ENCODE results near the gene ACSL6. TPM values are rescaled to one million over a fixed set of nuclear protein-coding genes. Genes with fewer than 3 reads are reported as not detected.

ACSL6 gene
- total and polyA plus RNA-seq, 10 of the 15 experiments (the other 5 are each of a cell fraction or from before 2014, with no cell fraction given): 0.06 to 0.53 TPM; not detected in 8

GRCh38 chr5:132008961-132009680 lies 2.3 kb downstream of the ACSL6 start:
- 29% methylated on average over 5 of the region's 5 CpGs for WGBS (ENCODE audit: insufficient coverage, insufficient replicate concordance, low lambda C conversion rate, missing lambda C conversion rate)
- Histone ChIP-seq H3K4me2 (ENCODE audit: control insufficient read depth, insufficient read depth) (no peak overlapping the region), H4K20me1 (ENCODE audit: control insufficient read depth, insufficient read depth) (no peaks in the 10 kb centered on the region), H3K79me2 (ENCODE audit: control insufficient read depth, insufficient read depth, low read length) (no peaks in the 10 kb centered on the region), H3K4me1 (ENCODE audit: control insufficient read depth, insufficient read depth, low read length) (no peaks in the 10 kb centered on the region; the same call in 1 of the 2 replicates), H3K9me3 (replicated peaks; ENCODE audit: control insufficient read depth, insufficient read depth, low read length) (no peaks in the 10 kb centered on the region), H3K4me3 (no peak overlapping the region), H3K9ac (ENCODE audit: control insufficient read depth, insufficient read depth, low read length) (no peak overlapping the region), H3K27ac (ENCODE audit: control insufficient read depth, insufficient read depth) (no peak overlapping the region), H2AFZ (ENCODE audit: control insufficient read depth, low read depth, low read length) (no peak overlapping the region), H3K27me3 (replicated peaks in 1 of 2; ENCODE audit: control insufficient read depth in 2 of 2, insufficient read depth in 2 of 2, low read length in 1 of 2) (peaks cover 17% of the 10 kb centered on the region in 2 experiments; a peak in 3 of 4 replicates), H3K36me3 (ENCODE audit: control insufficient read depth in 2 of 2, insufficient read depth in 2 of 2, low read length in 1 of 2) (no peaks in the 10 kb centered on the region)
- no TSS peak for BruUV-seq (replicated peaks)
- in situ Hi-C loops (cut with MboI) (loop anchor here (5.0 to 10.0 kb wide), 3 partner anchors 197 to 584 kb away; no protein-coding TSS in a partner anchor), intact Hi-C loops (cut with micrococcal nuclease; ENCODE audit: unreplicated experiment) (loop anchor here (1.0 to 5.0 kb wide), 3 partner anchors 53 to 586 kb away; partner anchors contain the start of gene IL3)
- FAIRE-seq (no peak), ATAC-seq (peak; percentile 26; the same call in 2 of the 3 replicates), DNase-seq (ENCODE audit: low read depth, low spot score) (no peak)
- ChIA-PET CTCF (interaction anchor here (0.6 to 6.6 kb wide), 11 partner anchors 9 to 586 kb away, joined by 3 to 189 read pairs (median 4); no protein-coding TSS in a partner anchor), POLR2A (no interaction called here), SMC1A (ENCODE audit: uncharacterized antibody, unreplicated experiment) (interaction anchor here (0.6 to 1.7 kb wide), 6 partner anchors 11 to 586 kb away, joined by 4 to 6 read pairs (median 4); no protein-coding TSS in a partner anchor), RAD21 (ENCODE audit: unreplicated experiment) (interaction anchor here (1.0 to 4.2 kb wide), 7 partner anchors 12 to 584 kb away, joined by 3 to 98 read pairs (median 4); no protein-coding TSS in a partner anchor)
- TF ChIP-seq ZNF217 (IDR thresholded peaks at IDR 0.05) (no peak), RELB (IDR thresholded peaks at IDR 0.05; ENCODE audit: low read depth) (no peak), MAX (IDR thresholded peaks at IDR 0.05; ENCODE audit: low read depth, low read length) (no peak), YBX1 (IDR thresholded peaks at IDR 0.05) (no peak), HDGF (IDR thresholded peaks at IDR 0.05) (no peak), RUNX3 (IDR thresholded peaks at IDR 0.05; ENCODE audit: low read length) (no peak), NFYB (IDR thresholded peaks at IDR 0.05; ENCODE audit: insufficient read depth, low read depth, low read length) (no peak), PRDM15 (CRISPR knock-in tag; IDR thresholded peaks at IDR 0.05) (no peak), CHD2 (IDR thresholded peaks at IDR 0.05; ENCODE audit: borderline replicate concordance, low read depth, low read length) (no peak), CEBPZ (IDR thresholded peaks at IDR 0.05; ENCODE audit: low read depth, low read length) (no peak), USF2 (IDR thresholded peaks at IDR 0.05; ENCODE audit: borderline replicate concordance, low read depth, low read length) (no peak), BCL11A (IDR thresholded peaks at IDR 0.05; ENCODE audit: low read depth, low read length) (no peak), RCOR1 (conservative IDR thresholded peaks at IDR 0.05; ENCODE audit: low read depth, low read length) (no peak)
